Endothelial cell of umbilical vein (primary cell): Measurements from ENCODE around the gene MED15.

Experiments used
- CTCF ChIP-seq, 2 donors: IDR thresholded peaks; 1 replicate in 1 of 2; 2 replicates in 1 of 2; pipeline ENCODE4 v1.5.1; 2011; ENCODE audit warnings: low read length in 2 of 2, mild to moderate bottlenecking in 2 of 2, moderate library complexity in 2 of 2, control low read depth in 1 of 2, inconsistent platforms in 1 of 2, low read depth in 1 of 2; ENCODE audit not compliant: insufficient read depth in 1 of 2; ENCODE audit errors: extremely low read depth in 1 of 2
- EZH2 ChIP-seq: IDR thresholded peaks from 2 replicates; pipeline ENCODE4 v1.6.1; 2012; ENCODE audit warnings: borderline replicate concordance, low read depth, mild to moderate bottlenecking, moderate library complexity, low read length, inconsistent platforms; ENCODE audit not compliant: severe bottlenecking
- GATA2 ChIP-seq: IDR thresholded peaks from 2 replicates; pipeline ENCODE4 v1.7.0; 2011; ENCODE audit warnings: low read depth, mild to moderate bottlenecking, moderate library complexity, mixed read lengths, low read length; ENCODE audit not compliant: insufficient read length, insufficient read depth
- JUN ChIP-seq: IDR thresholded peaks from 2 replicates; pipeline ENCODE4 v1.6.1; 2011; ENCODE audit warnings: borderline replicate concordance, low read depth; ENCODE audit not compliant: insufficient read length, insufficient read depth
- MAX ChIP-seq: IDR thresholded peaks from 2 replicates; pipeline ENCODE4 v1.6.1; 2011; ENCODE audit not compliant: insufficient read depth, insufficient read length
- MYC ChIP-seq: IDR thresholded peaks from one replicate; pipeline ENCODE4 v1.6.1; 2011; ENCODE audit warnings: mild to moderate bottlenecking, low read depth, low read length
- POLR2A ChIP-seq: IDR thresholded peaks from 2 replicates; pipeline ENCODE4 v1.6.1; 2012; ENCODE audit warnings: low read depth, mild to moderate bottlenecking, control low read depth, low read length
- POLR2AphosphoS5 ChIP-seq: IDR thresholded peaks from 2 replicates; pipeline ENCODE4 v1.6.1; 2012; ENCODE audit warnings: low read depth, mild to moderate bottlenecking, control low read depth, low read length, moderate library complexity; ENCODE audit not compliant: insufficient read depth

GRCh38 chr22:20499769-20500168 is 7.6 kb upstream of the MED15 start:
- TF ChIP-seq CTCF (IDR thresholded peaks at IDR 0.05; ENCODE audit: extremely low read depth in 1 of 2, insufficient read depth in 1 of 2, low read depth in 1 of 2, low read length in 2 of 2) (no peak), POLR2A (no peak), JUN (no peak), POLR2AphosphoS5 (no peak), EZH2 (no peak), MAX (no peak), GATA2 (no peak), MYC (no peak)
